SK-N-SH (cell line): ENCODE measurements around the gene ANP32A.

Source experiments
- JUND ChIP-seq: IDR thresholded peaks from 2 replicates; pipeline ENCODE4 v1.4.0; 2012
- NFIC ChIP-seq: IDR thresholded peaks from 2 replicates; pipeline ENCODE4 v1.4.0; 2012; ENCODE audit warnings: borderline replicate concordance
- RXRA ChIP-seq: IDR thresholded peaks from 2 replicates; pipeline ENCODE4 v1.4.0; 2012; ENCODE audit warnings: low read depth, mild to moderate bottlenecking, borderline replicate concordance
- TF ChIP-seq, protein P1 (sequence below): fragments of 200-600 bp; sonication (generic); IDR thresholded peaks from 2 replicates; pipeline ENCODE4 v1.6.1; 2017; ENCODE audit warnings: antibody characterized with exemption, mild to moderate bottlenecking, moderate library complexity
- TF ChIP-seq, protein P2 (sequence below): fragments of 150-350 bp; IDR thresholded peaks from 2 replicates; pipeline ENCODE4 v1.6.1; 2017; ENCODE audit warnings: antibody characterized with exemption, low read length, low read depth, borderline replicate concordance
- TF ChIP-seq, protein P3 (sequence below): IDR thresholded peaks from 2 replicates; pipeline ENCODE4; 2012

DNA sequence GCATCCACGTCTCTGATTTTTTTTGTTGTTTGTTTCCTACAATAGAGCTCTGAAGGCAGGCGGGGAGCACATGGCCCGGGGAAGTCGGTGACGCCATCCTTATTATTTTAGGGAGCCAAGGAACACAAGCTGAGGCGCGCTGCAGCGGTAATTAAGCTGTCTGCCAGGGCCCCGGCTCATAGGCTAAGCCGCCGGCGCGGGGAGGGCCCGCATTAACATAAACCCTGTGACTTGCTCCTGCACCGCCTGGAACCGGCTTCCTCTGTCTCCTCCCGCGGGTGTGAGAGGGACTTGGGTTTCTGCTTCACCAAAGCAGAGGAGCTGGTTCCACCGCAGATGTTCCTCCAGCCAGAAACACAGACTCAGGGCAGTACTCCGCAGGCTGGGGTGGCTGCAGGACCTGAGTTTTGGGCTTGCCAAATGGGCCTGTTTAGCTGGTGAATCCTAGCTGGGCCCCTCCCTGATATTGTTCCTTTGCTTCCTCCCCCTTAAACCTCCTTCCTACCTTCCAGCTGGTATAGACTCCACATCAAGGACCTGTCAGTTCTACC, 25.3 kb downstream of the ANP32A start:
- TF ChIP-seq, protein P1, sequence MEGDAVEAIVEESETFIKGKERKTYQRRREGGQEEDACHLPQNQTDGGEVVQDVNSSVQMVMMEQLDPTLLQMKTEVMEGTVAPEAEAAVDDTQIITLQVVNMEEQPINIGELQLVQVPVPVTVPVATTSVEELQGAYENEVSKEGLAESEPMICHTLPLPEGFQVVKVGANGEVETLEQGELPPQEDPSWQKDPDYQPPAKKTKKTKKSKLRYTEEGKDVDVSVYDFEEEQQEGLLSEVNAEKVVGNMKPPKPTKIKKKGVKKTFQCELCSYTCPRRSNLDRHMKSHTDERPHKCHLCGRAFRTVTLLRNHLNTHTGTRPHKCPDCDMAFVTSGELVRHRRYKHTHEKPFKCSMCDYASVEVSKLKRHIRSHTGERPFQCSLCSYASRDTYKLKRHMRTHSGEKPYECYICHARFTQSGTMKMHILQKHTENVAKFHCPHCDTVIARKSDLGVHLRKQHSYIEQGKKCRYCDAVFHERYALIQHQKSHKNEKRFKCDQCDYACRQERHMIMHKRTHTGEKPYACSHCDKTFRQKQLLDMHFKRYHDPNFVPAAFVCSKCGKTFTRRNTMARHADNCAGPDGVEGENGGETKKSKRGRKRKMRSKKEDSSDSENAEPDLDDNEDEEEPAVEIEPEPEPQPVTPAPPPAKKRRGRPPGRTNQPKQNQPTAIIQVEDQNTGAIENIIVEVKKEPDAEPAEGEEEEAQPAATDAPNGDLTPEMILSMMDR: no peak
- TF ChIP-seq NFIC: no peak
- no peak for TF ChIP-seq JUND
- TF ChIP-seq RXRA: no peak
- TF ChIP-seq, protein P2, sequence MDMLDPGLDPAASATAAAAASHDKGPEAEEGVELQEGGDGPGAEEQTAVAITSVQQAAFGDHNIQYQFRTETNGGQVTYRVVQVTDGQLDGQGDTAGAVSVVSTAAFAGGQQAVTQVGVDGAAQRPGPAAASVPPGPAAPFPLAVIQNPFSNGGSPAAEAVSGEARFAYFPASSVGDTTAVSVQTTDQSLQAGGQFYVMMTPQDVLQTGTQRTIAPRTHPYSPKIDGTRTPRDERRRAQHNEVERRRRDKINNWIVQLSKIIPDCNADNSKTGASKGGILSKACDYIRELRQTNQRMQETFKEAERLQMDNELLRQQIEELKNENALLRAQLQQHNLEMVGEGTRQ: no peak
- TF ChIP-seq, protein P3, sequence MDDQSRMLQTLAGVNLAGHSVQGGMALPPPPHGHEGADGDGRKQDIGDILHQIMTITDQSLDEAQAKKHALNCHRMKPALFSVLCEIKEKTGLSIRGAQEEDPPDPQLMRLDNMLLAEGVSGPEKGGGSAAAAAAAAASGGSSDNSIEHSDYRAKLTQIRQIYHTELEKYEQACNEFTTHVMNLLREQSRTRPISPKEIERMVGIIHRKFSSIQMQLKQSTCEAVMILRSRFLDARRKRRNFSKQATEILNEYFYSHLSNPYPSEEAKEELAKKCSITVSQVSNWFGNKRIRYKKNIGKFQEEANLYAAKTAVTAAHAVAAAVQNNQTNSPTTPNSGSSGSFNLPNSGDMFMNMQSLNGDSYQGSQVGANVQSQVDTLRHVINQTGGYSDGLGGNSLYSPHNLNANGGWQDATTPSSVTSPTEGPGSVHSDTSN: no peak
